Hepatocyte (in vitro differentiated cells): Measurements from ENCODE around the gene SCN2B.

Experiments
- EZH2 ChIP-seq: fragments of 200-600 bp; sonication (generic); IDR thresholded peaks from 2 replicates; pipeline ENCODE4 v1.6.1; 2016; ENCODE audit warnings: antibody characterized with exemption, mild to moderate bottlenecking, borderline replicate concordance
- EZH2phosphoT487 ChIP-seq: fragments of 200-600 bp; sonication (generic); IDR thresholded peaks from one replicate; pipeline ENCODE4 v1.6.1; 2018; ENCODE audit warnings: antibody characterized with exemption, mild to moderate bottlenecking, low read depth, moderate library complexity; ENCODE audit not compliant: unreplicated experiment, severe bottlenecking
- TF ChIP-seq, protein P1 (sequence below): fragments of 200-600 bp; sonication (generic); IDR thresholded peaks from 2 replicates; pipeline ENCODE4 v1.5.1; 2016; ENCODE audit warnings: antibody characterized with exemption, mild to moderate bottlenecking; ENCODE audit not compliant: poor library complexity

DNA sequence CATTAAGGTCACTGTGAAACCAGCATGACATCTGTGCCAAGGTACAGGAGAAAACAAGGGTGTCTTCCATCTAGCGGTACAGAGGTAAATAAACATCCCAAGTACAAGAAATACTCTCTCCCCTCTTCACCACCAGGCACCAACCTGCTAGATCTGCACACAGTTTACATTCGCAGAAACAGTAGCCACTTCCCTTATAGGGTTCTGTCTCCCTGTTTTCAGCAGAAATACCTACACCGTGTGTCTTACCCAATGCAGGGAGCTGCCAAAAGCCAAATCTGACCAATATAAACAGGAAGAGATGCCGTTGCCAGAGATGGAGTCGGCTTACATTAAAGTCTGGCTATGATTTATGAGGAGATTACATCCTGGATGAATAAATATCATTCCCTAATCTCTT lies 25.0 kb downstream of the SCN2B start:
- TF ChIP-seq, protein P1, sequence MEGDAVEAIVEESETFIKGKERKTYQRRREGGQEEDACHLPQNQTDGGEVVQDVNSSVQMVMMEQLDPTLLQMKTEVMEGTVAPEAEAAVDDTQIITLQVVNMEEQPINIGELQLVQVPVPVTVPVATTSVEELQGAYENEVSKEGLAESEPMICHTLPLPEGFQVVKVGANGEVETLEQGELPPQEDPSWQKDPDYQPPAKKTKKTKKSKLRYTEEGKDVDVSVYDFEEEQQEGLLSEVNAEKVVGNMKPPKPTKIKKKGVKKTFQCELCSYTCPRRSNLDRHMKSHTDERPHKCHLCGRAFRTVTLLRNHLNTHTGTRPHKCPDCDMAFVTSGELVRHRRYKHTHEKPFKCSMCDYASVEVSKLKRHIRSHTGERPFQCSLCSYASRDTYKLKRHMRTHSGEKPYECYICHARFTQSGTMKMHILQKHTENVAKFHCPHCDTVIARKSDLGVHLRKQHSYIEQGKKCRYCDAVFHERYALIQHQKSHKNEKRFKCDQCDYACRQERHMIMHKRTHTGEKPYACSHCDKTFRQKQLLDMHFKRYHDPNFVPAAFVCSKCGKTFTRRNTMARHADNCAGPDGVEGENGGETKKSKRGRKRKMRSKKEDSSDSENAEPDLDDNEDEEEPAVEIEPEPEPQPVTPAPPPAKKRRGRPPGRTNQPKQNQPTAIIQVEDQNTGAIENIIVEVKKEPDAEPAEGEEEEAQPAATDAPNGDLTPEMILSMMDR = no peak
- no peak for TF ChIP-seq EZH2
- no peak for TF ChIP-seq EZH2phosphoT487
